ENCODE measurements around the gene CDRT15L2. TPM values are rescaled to one million over a fixed set of nuclear protein-coding genes. Genes with fewer than 3 reads are reported as not detected.
"Not testable (repeated sequence)": the region's sequence is repeated elsewhere in the genome, so short reads cannot be mapped to it uniquely, and the experiment has no call there.

The CDRT15L2 gene
- total and polyA plus RNA-seq, 9 of the 15 experiments (the other 6 are each of a cell fraction or from before 2014, with no cell fraction given): not detected

DNA sequence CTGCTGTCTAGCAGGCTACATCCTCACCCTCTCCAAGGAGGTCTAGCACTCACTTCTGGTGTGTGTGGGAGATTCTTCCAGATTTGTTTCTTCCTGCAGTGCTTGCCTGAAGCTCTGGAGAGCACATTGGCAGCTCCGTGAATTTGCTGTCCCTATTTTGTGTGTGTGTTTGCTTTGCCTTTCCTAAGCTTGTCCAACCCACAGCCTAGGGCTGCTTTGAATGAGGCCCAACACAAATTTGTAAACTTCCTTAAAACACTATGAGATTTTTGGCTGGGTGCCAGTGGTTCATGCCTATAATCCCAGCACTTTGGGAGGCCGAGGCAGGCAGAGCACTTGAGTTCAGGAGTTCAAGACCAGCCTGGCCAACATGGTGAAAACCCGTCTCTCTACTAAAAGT, 38.7 kb upstream of the CDRT15L2 start:
- H2AFZ ChIP-seq (ENCODE audit: low read depth, low read length); H4K20me1 ChIP-seq (replicated peaks; ENCODE audit: control insufficient read depth, insufficient read depth, low read length); H3K4me2 ChIP-seq (ENCODE audit: insufficient read depth, low read length); in situ Hi-C loops (cut with MboI); H3K27ac ChIP-seq (ENCODE audit: extremely low read depth, low read depth, low read length); FAIRE-seq; BruUV-seq (replicated peaks); H3K4me3 ChIP-seq; H3K4me1 ChIP-seq (replicated peaks in 1 of 2; ENCODE audit: control insufficient read depth in 2 of 2, insufficient read depth in 2 of 2, low read length in 2 of 2); H3K79me2 ChIP-seq (ENCODE audit: control insufficient read depth, insufficient read depth, low read length); ATAC-seq; H3K9me1 ChIP-seq (ENCODE audit: control insufficient read depth, insufficient read depth, low read length); intact Hi-C loops (cut with micrococcal nuclease); H3K27me3 ChIP-seq (ENCODE audit: control insufficient read depth in 2 of 2, insufficient read depth in 2 of 2, low read length in 2 of 2); H3K36me3 ChIP-seq (ENCODE audit: control insufficient read depth, insufficient read depth, low read length); H3K9ac ChIP-seq (ENCODE audit: insufficient read depth in 1 of 2, low read depth in 2 of 2, low read length in 2 of 2); CTCF ChIA-PET (ENCODE audit: low intra/inter-chr PET ratio); POLR2A ChIA-PET; H3K9me3 ChIP-seq (replicated peaks; ENCODE audit: control insufficient read depth, insufficient read depth, low read depth, low read length): not testable (repeated sequence)
- DNase-seq (ENCODE audit: extremely low read depth in 1 of 4, low spot score in 3 of 4): peak in 1 of 4 experiments; percentile 6
- peak; percentile 35; the same call in 1 of the 2 replicates for TF ChIP-seq NFIX (CRISPR knock-in tag; IDR thresholded peaks at IDR 0.05; ENCODE audit: low read depth)
- TF ChIP-seq NFIC (IDR thresholded peaks at IDR 0.05): peak; percentile 75
- WGBS (ENCODE audit: insufficient coverage, low coverage, missing lambda C conversion rate): 0% methylated on average over 2 of the region's 3 CpGs

DNA sequence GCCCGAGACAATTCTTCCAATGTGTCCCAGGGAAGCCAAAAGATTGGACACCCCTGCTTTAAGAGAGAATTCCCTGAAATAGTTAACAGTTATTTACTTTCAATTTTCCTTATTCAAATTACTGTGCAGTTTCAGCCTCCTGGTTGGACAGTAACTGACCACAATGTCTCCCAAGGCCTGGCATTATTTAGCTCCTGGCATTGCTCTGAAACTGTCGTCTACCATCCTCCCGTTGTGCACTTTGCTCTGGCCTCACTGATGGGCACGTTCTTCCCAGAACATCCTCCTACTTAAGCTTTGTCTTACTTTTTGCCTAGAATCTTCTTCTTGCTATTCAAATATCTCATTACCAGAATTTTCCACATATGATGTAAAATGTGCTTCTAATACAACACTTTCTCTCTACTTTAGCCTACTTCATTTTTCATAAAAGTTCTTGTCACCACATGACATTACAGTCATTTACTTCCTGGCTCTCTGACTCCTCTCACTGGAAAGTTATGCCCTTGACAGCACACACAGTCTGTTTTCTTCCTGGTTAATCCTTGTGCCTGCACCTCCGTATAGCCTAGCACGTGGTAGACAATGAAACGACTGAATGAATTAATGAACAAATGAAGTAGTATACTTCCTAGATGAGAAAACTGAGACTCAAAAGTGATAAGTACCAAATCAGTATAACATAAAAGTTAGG, 37.5 kb upstream of the CDRT15L2 start:
- H3K27me3 ChIP-seq (ENCODE audit: control insufficient read depth in 2 of 2, insufficient read depth in 2 of 2, low read length in 2 of 2); H3K9me3 ChIP-seq (replicated peaks; ENCODE audit: control insufficient read depth, insufficient read depth, low read depth, low read length); CTCF ChIA-PET (ENCODE audit: low intra/inter-chr PET ratio); H3K79me2 ChIP-seq (ENCODE audit: control insufficient read depth, insufficient read depth, low read length); H2AFZ ChIP-seq (ENCODE audit: low read depth, low read length); ATAC-seq; in situ Hi-C loops (cut with MboI); FAIRE-seq; H3K9me1 ChIP-seq (ENCODE audit: control insufficient read depth, insufficient read depth, low read length); H3K4me3 ChIP-seq; H3K4me1 ChIP-seq (replicated peaks in 1 of 2; ENCODE audit: control insufficient read depth in 2 of 2, insufficient read depth in 2 of 2, low read length in 2 of 2); H4K20me1 ChIP-seq (replicated peaks; ENCODE audit: control insufficient read depth, insufficient read depth, low read length); intact Hi-C loops (cut with micrococcal nuclease); H3K27ac ChIP-seq (ENCODE audit: extremely low read depth, low read depth, low read length); POLR2A ChIA-PET; H3K4me2 ChIP-seq (ENCODE audit: insufficient read depth, low read length); H3K9ac ChIP-seq (ENCODE audit: insufficient read depth in 1 of 2, low read depth in 2 of 2, low read length in 2 of 2); H3K36me3 ChIP-seq (ENCODE audit: control insufficient read depth, insufficient read depth, low read length); DNase-seq (ENCODE audit: extremely low read depth in 1 of 4, low spot score in 3 of 4); BruUV-seq (replicated peaks): not testable (repeated sequence)
- WGBS (ENCODE audit: insufficient coverage, low coverage, missing lambda C conversion rate): 0% methylated on average over 4 of the region's 7 CpGs

DNA sequence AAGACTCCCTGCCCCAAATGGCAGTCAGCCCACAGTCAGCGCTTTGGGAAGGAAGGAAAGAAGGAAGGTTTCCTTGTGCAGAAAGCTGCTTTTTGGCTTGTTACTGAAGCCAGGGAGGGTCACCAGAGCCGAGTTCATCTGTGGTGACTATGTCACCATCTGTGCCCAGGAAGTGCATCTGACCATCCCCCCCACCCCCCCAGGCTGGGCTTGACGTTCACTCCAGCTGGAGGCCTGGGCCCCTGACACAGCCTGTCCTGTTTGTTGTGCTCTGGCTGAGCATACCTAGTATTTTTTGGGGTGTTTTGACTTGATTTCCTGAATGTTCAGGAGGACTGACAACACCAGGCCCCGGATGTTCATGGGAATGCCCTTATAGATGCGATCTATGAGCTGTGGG, 31.6 kb upstream of the CDRT15L2 start:
- DNase-seq (ENCODE audit: extremely low read depth in 1 of 4, low spot score in 3 of 4); in situ Hi-C loops (cut with MboI): not testable (repeated sequence)

DNA sequence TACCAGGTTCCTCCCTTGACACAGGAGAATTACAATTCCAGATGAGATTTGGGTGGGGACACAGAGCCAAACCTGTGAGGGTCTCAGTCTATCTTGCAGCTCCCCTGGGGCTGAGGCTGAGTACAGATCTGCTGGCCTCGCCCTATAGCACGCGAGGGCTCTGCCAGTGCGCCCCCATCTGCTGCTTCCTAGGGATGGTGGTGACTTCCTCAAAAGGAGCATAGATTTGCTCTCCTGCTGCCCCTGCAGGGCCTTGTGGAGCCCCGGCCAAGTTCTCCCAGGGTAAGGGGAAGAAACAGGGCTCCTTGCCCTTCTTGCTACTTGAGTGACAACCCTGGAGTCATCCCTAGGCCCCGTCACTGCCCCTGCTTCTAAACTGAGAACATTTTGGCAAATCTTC, 26.6 kb upstream of the CDRT15L2 start:
- H3K9ac ChIP-seq (ENCODE audit: insufficient read depth in 1 of 2, low read depth in 2 of 2, low read length in 2 of 2); H3K4me2 ChIP-seq (ENCODE audit: insufficient read depth, low read length); H3K9me1 ChIP-seq (ENCODE audit: control insufficient read depth, insufficient read depth, low read length); CTCF ChIA-PET (ENCODE audit: low intra/inter-chr PET ratio); H3K4me1 ChIP-seq (replicated peaks in 1 of 2; ENCODE audit: control insufficient read depth in 2 of 2, insufficient read depth in 2 of 2, low read length in 2 of 2); BruUV-seq (replicated peaks); H3K79me2 ChIP-seq (ENCODE audit: control insufficient read depth, insufficient read depth, low read length); FAIRE-seq; H3K27me3 ChIP-seq (ENCODE audit: control insufficient read depth in 2 of 2, insufficient read depth in 2 of 2, low read length in 2 of 2); POLR2A ChIA-PET; H3K36me3 ChIP-seq (ENCODE audit: control insufficient read depth, insufficient read depth, low read length); H3K4me3 ChIP-seq; DNase-seq (ENCODE audit: extremely low read depth in 1 of 4, low spot score in 3 of 4); H3K27ac ChIP-seq (ENCODE audit: extremely low read depth, low read depth, low read length); intact Hi-C loops (cut with micrococcal nuclease); H3K9me3 ChIP-seq (replicated peaks; ENCODE audit: control insufficient read depth, insufficient read depth, low read depth, low read length); in situ Hi-C loops (cut with MboI); H4K20me1 ChIP-seq (replicated peaks; ENCODE audit: control insufficient read depth, insufficient read depth, low read length); ATAC-seq; H2AFZ ChIP-seq (ENCODE audit: low read depth, low read length): not testable (repeated sequence)
- whole genome bisulfite sequencing (ENCODE audit: insufficient coverage, low coverage, missing lambda C conversion rate): 0% methylated on average over 1 of the region's 6 CpGs

More for the DNA sequence above, 31.6 kb upstream of the CDRT15L2 start:
- intact Hi-C loops (cut with micrococcal nuclease); ATAC-seq; H3K4me1 ChIP-seq (replicated peaks in 1 of 2; ENCODE audit: control insufficient read depth in 2 of 2, insufficient read depth in 2 of 2, low read length in 2 of 2); H3K27ac ChIP-seq (ENCODE audit: extremely low read depth, low read depth, low read length); POLR2A ChIA-PET; H3K9ac ChIP-seq (ENCODE audit: insufficient read depth in 1 of 2, low read depth in 2 of 2, low read length in 2 of 2); BruUV-seq (replicated peaks); CTCF ChIA-PET (ENCODE audit: low intra/inter-chr PET ratio); H3K36me3 ChIP-seq (ENCODE audit: control insufficient read depth, insufficient read depth, low read length); H3K27me3 ChIP-seq (ENCODE audit: control insufficient read depth in 2 of 2, insufficient read depth in 2 of 2, low read length in 2 of 2); H4K20me1 ChIP-seq (replicated peaks; ENCODE audit: control insufficient read depth, insufficient read depth, low read length); H2AFZ ChIP-seq (ENCODE audit: low read depth, low read length); H3K4me3 ChIP-seq; FAIRE-seq; H3K9me1 ChIP-seq (ENCODE audit: control insufficient read depth, insufficient read depth, low read length); H3K79me2 ChIP-seq (ENCODE audit: control insufficient read depth, insufficient read depth, low read length); H3K4me2 ChIP-seq (ENCODE audit: insufficient read depth, low read length); H3K9me3 ChIP-seq (replicated peaks; ENCODE audit: control insufficient read depth, insufficient read depth, low read depth, low read length): not testable (repeated sequence)
- WGBS (ENCODE audit: insufficient coverage, low coverage, missing lambda C conversion rate): no CpG with 5 or more reads among the region's 5 CpGs
